GM18505 (cell line): ENCODE data around the gene LDLRAD4.

ENCODE experiments used
- ATAC-seq: cut with Tn5 transposase; IDR thresholded peaks from one replicate; pipeline ENCODE4 v1.9.1; 2021; ENCODE audit not compliant: unreplicated experiment
- POLR2A ChIP-seq: IDR thresholded peaks from 4 replicates; pipeline ENCODE4 v1.6.1; 2011; ENCODE audit warnings: borderline replicate concordance; ENCODE audit not compliant: insufficient read depth, insufficient read length; ENCODE audit errors: extremely low read depth

The LDLRAD4 gene

DNA sequence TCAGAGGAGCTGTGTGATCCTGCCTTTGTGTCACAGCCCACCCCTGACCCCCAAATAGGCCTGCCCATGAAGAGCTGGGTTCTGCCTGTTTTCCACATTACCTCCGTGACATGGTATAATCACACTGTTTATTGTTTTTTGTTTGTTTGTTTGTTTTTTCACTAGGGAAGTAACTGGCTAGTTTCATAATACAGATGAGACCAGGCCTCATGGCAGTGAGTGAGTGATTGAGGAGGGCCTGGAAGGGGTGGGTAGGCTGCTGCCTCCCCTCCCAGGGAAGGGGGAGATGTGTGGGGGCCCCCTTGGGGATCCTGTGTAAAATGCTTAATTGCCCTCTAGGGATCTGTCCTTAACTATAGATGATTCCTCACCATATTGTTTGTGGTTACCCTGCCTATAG lies 190.5 kb downstream of the LDLRAD4 start:
- TF ChIP-seq POLR2A = no peak
- ATAC-seq = no peak

DNA sequence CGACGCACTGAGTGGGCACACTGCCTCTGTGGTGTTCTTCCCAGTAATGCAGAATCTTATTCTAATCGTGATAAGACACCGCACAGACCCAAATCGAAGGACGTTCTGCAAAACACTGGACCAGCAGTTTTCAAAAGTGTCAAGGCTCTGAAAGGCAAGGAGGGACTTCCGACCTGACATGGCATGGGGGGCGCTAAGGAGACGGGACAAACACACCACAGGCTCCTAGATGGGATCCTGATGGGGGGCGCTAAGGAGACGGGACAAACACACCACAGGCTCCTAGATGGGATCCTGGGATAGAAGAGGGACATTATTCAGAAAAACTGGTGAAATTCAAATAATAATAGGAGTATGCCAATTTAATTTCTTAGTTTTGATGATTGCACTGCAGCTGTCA lies 191.4 kb downstream of the LDLRAD4 start:
- no peak for ATAC-seq
- TF ChIP-seq POLR2A = no peak

DNA sequence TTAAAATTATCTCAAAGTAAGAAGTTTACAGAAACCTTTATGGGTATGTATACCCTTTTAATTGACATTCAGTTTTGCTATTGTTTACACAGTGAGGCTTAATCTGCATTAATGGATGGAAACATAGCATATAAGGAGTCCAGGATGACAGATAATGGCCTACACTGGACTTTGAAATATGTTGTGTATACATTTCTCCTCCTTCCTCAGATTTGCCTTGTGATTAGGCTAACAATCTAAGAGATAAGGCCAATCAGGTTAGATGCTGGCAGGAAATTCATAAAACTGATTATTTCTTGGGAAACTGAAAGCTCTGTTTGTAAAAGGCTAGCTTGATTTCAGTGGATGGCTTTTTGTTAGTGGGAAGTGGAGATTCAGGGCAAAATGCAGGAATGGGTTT lies 191.9 kb downstream of the LDLRAD4 start:
- no peak for ATAC-seq
- no peak for TF ChIP-seq POLR2A

DNA sequence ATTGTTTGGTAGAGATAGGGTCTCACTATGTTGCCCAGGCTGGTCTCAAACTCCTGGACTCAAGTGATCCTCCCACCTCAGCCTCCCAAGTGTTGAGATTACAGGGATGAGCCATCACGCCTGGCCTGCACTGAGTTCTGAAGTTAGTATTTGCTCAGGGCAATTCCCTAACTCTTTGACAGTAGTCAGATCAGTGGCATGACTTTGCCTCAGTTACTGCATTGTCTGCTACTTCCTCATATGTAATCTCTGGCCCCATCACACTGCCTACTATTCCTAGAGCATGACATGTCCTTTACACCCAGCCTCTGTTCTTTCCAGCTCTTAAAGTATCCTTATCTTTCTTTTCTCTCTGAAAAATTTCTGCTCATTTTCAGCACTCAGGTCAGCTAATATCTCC lies 193.5 kb downstream of the LDLRAD4 start:
- TF ChIP-seq POLR2A = no peak
- no peak for ATAC-seq

DNA sequence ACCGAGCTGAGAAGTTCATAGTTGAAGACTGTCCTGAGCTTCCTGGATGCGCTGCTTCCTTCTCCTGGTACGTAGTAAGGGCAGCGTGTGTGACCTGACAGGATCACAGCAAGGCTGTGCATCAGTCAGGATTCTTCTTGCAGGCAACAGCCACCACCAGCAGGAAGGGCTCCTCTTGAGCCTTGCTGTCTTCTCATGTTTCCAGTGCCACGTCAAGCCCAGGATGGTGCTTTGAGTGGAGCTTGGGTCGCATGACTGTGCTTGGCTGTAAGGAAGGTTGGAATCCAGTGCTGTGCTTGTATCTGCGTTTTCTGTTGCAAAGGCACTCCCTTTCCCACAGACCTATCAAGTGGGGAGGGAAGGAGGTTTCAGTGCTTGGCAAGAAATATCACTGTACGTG lies 194.3 kb downstream of the LDLRAD4 start:
- ATAC-seq = no peak
- TF ChIP-seq POLR2A = no peak

DNA sequence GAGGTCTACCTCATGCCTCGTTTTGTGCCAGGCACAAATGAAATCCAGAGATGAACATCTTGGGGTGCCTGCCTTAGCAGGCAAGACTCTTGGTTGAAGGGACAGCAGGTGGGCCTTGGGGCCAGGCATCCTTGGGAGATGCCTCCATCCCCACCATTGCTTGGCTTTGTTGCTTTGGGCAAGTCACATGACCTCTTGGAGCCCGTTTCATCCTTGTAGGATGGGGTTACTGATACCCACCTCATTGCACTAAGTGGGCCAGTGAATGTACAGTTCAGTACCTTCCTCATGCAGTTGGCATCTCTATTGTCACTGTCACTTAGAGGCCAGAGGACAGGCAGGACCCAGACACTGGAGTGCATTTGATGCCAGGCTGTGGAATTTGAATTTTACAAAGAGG lies 195.5 kb downstream of the LDLRAD4 start:
- no peak for ATAC-seq
- no peak for TF ChIP-seq POLR2A

DNA sequence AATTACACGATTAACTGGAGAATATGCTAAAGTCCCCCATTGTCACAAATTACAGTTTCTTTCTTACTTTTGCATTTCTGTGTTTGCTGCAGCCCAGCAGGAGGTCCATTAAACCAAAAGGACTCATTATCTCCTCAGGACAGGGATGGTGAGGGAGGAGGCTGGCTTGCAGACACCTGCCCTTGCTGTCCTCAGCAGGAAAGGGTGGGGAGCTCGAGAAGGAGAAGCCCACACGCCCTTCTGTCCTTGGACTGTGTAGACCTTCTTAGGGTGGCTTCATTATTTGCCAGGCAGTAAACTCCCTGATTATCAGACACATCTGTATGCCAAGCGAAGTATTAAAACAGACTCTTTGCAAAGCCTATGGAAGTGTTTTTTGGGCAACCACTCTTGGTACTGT lies 196.0 kb downstream of the LDLRAD4 start:
- TF ChIP-seq POLR2A = no peak
- ATAC-seq = no peak

DNA sequence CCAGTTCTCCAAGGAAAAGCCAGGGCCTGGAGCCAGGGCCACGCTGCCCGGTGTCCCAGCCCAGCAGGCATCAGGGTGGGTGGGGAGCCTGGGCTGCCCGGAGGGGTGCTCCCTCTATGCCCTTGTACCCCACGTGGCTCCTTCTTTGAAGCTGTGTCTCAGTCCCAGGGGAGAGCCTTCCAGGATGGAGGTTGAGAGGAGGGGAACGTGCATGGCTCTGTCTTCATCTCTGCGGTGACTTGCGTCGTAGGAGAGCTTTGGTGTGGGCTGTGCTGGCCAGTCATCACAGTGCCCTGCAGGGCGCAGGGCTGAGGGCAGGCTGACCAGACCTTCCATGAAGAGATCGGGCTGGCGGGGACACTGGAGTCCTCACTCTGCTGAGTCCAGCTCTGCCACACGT lies 197.2 kb downstream of the LDLRAD4 start:
- no peak for TF ChIP-seq POLR2A
- no peak for ATAC-seq

DNA sequence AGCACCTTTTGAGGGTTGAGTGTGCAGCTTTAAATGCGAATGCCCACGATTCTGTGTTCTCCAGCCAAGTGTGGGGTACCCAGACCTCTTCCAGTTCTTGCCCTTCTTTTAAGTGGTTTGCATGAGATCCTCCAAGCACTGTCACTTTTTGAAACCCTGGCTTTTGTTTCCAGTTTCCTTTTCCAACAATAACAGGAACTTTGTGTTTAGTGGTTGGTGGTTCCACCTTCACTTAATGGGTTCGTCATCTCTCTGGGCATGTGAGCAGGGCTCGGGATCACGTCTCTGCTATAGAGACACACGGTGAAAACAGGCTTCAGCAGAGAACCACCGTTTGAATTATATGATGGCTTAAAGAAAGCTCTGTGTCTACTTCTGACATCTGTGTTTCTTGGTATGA lies 197.6 kb downstream of the LDLRAD4 start:
- ATAC-seq = no peak
- TF ChIP-seq POLR2A = no peak

DNA sequence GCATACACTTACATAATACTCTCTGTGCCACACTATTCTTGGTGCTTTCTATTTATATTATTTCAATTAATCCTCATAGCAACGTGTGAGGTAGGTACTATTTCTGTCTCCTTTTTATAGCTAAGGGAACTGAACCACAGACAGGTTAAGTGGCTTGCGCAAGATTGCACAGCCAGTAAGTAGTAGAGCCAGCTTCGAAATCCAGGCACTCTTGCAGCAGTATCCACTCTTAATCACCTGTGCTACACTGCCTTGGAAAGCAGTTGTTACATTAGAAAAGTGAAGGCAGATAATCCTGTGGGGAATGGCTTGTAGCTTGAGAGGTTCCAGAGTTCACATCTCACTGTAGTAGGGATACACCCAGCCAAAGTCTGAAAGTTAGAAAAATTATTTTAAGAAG lies 198.3 kb downstream of the LDLRAD4 start:
- no peak for ATAC-seq
- no peak for TF ChIP-seq POLR2A

DNA sequence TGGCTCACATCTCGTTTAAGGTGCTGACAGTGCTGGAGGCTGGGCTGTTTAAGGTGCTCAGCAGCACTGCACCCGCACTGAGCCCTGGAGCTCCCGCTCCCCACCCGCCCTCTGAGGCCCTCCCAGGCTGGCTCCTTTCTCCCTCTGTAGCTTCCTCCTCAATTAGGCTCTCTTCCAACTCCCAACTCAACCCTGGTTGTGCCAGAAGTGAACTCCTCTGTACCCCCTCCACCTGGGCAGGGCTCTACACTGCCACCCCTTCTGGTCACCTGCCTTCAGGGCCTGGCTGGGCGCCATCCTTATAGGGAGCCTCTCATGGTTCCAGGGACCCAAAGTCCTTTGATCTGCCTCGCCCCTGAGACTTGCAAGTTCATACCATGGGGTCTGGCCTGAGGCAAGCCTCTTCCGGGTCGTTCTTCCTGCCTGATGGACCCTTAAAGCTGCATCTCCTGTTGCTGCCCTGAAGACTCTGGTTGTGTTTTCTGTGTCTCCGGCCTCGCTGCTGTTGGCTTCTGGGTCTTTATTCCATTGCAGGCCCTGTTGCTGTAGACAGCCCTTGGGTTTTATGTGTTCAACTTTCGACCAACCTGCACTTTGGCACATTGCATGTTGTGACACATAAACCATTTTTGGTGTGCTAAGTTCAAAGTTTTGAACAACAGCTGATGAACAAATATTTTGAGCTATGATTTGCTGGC lies 199.6 kb downstream of the LDLRAD4 start:
- ATAC-seq = no peak
- no peak for TF ChIP-seq POLR2A

DNA sequence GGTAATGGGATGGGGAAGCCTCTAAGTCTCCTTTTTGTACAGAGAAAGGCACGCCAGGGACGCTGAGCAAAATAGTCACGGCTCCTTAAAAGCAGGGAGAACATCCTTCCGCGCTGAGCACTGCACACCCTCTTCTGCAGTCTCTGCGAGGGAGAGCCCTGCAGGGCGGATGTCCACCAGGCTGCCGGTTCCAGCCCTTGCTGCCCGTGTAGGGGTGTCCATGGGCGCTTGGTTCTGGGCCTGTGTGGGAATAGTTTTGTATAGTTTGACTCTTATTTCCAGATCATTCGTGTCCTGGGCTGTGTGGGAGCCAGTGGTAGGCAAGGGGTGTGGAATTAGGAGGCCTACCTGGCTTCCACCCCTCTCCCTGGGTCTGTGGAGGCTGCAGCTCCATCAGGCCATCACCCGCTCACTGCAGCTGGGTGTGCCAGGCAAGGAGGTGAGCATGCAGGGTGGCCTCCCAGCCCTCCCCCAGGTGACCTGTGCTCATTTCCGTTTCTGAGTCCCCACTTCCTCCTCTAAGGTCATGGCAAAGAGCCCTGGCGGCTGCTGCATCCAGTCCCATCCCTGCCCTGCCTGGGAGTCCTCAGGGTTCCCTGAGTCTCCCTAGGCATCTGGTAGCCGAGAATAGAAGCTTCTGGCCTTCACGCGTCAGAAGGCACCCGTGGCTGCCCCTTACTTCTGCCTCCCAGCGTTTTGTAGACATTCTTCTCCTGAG lies 202.6 kb downstream of the LDLRAD4 start:
- TF ChIP-seq POLR2A = no peak
- no peak for ATAC-seq

DNA sequence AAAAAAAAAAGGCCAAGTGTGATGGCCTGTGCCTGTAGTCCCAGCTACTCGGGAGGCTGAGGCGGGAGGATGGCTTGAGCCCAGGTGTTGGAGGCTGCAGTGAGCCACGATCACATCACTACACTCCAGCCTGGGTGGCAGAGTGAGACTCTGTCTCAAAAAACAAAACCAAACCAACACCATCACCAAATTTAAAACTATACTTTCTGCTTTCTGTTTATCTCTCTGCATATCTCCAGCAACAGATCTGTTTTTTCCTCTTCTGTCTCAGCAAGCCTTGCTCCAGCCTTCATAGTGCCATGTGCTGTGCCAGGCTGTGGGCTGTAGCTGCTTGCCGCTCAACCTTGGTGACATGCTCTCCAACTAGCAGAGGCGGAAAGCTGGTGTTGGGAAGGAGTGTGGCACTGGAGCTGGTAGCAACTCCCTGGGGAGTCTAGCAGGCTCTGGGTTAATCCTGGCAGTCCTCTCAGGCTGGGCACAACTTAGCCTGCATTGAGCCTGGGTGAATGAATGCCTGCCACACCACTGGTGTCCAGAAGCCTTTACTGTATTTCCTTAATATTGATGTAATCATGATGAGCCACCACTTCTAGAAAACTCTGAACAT lies 204.1 kb downstream of the LDLRAD4 start:
- ATAC-seq = no peak
- no peak for TF ChIP-seq POLR2A

DNA sequence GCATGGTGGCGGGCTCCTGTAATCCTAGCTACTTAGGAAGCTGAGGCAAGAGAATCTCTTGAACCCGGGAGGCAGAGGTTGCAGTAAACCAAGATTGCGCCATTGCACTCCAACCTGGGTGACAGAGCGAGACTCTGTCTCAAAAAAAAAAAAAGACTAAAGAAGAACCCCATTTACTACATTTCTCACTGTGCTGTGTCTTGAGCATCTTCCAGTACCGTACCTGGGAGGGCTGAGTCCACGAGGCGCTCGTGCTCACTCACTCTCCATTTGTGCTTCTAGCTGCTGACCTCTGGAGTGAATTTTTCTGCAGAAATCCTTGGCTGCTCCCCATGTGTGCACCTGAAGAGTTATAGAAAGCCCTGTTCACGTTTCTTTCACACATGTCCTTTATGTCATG lies 204.8 kb downstream of the LDLRAD4 start:
- no peak for ATAC-seq

More for the DNA sequence above, 204.8 kb downstream of the LDLRAD4 start:
- no peak for TF ChIP-seq POLR2A
